CD4-positive, alpha-beta T cell treated with Interleukin-4 for 4 hours (primary cell): ENCODE measurements around the gene EIF1B.
"Not testable (repeated sequence)": the region's sequence is repeated elsewhere in the genome, so short reads cannot be mapped to it uniquely, and the experiment has no call there.

Experiments used
- DNase-seq: peaks from one replicate; pipeline ENCODE4 v3.0.0-alpha.2; 2020

EIF1B gene

DNA sequence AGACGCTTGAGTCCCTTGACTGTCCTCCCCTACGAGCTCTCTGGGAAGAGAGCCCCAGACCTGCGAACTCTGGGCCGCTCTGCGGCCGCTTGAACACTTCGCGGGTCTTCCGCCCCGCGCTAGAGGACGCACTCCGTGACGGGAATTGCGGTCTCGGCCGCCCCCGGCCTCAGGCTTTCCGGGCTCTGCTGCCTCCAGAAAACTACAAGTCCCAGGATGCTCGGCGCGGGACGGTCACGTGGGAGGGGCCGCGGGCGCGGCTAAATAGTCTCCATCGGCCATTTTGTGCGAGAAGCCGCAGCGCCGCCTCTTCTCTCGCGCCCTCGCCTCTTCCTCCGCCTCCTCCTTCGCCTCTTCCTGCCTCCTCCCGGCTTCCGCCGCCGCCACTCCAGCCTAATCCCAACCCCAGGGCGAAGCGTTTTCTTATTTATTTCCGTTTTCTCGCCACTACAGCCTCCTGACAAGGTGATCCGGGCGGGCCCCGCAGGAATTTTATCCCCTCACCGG, at the start of gene EIF1B:
Gene EIF1B (plus strand): TSS at position 290 of the 507 bp plus-strand sequence. CDS start 235 bp downstream, outside the sequence.
- peak; percentile 97 for DNase-seq

GRCh38 chr3:40262331-40262730, 47.2 kb upstream of the EIF1B start:
- no peak for DNase-seq

GRCh38 chr3:40264451-40264850, 45.1 kb upstream of the EIF1B start:
- no peak for DNase-seq

DNA sequence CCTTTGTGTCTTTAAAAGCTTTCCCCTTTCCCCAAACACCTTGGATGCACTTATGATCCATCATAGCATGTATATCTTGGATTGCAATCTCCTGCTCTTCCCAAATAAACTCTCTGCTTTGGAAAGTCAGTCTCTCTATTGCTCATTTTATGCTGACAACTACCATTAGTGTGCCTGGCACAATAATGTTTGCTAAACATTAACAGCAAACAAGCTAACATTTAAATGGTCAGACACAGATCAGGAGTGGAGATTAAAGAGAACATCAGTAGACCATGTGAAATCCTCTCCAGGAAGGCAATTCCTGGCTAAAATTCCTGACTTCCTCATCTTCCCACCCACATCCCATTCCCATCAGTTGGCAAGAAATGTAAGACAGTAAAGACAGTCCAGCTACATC, 44.3 kb upstream of the EIF1B start:
- no peak for DNase-seq

GRCh38 chr3:40267937-40268724, 41.4 kb upstream of the EIF1B start:
- no peak for DNase-seq

- DNase-seq: no peak
Observed at GRCh38 chr3:40268802-40269524, 40.5 kb upstream of the EIF1B start.

DNA sequence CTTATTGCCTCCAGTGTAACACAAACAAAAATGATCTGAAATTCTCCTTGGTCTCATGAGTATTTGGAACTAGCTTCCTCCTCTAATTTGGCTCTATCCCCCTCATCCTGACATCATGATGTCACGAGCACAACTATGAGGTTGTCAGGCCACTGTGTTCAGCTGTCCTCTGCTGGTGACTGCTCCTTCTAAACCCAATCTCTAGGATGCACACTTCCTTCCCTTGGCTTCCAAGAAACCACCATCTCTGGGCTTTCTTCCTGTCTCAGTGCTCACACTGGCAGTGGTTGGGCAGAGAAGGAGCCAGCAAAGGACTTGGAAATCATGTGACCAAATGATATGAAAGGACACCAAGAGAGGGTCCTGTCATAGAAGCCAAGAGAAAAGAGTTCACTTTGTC, 30.7 kb upstream of the EIF1B start:
- no peak for DNase-seq

GRCh38 chr3:40281995-40282394, 27.5 kb upstream of the EIF1B start:
- DNase-seq: no peak

DNA sequence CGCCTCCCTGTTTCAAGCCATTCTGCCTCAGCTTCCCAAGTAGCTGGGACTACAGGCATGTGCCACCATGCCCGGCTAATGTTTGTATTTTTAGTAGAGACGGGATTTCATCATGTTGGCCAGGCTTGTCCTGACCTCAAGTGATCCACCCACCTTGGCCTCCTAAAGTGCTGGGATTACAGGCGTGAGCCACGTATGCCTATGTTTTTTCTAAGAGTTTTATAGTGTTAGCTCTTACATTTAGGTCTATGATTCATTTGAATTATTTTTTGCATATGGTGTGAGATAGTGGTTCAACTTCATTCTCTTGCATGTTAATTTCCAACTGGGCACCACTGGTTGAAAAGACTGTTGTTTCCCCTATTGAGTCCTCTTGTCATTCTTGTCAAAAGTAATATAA, 26.4 kb upstream of the EIF1B start:
- not testable (repeated sequence) for DNase-seq

- DNase-seq: no peak
Observed at GRCh38 chr3:40287248-40287647, 22.3 kb upstream of the EIF1B start.

- DNase-seq: peak; percentile 24
Observed at GRCh38 chr3:40290396-40290795, 19.1 kb upstream of the EIF1B start.

DNA sequence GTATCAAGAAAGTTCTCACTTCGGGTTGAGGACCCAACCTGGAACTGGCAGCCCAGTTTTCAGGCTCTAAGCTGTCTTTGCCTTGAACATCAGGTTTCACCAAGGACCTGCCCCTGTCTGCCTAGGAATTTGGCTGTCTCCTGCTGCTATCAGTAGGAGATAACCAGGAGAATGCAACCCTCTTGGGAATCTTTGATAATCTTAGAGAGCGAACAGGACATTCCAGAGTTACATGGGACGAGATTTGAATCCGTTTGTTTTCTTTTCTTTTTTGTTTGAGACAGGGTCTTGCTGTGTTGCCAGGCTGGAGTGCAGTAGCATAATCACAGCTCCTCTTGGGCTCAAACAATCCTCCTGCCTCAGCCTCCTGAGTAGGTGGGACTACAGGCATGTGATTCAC, 18.0 kb upstream of the EIF1B start:
- DNase-seq: no peak

DNA sequence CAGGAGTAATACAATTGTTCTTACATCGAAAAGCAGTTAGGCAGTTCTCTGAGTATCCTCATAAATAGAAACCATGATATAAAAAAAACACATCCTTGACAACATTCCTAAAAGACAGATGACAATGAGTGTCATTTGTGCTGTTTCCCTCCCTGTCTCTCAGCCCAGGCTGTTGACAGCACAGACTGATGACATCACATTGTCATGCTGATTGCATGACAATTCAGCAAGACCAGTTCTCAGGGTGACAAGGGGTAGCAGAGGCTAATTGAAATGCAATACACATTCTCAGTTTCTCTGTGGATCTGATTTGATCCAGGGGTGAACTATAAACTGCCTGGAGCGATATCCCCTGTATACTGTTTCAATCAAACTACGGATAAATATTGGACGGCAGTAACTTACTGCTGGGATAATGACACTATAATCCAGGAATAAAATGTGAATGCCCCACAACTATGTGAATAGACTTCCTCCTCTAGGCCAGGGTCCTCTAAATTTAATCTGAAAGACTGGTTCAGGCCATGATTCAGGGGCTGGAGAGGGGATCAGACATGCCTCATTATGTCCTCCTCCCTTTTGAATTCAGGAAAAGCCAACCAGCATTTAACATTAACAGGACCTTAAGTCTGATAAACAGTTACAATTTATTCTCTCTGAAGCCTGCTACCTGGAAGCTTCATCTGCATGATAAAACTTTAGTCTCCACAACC, 16.7 kb upstream of the EIF1B start:
- no peak for DNase-seq

- DNase-seq: no peak
Observed at GRCh38 chr3:40294434-40294833, 15.1 kb upstream of the EIF1B start.

GRCh38 chr3:40298075-40298474, 11.4 kb upstream of the EIF1B start:
- no peak for DNase-seq

DNA sequence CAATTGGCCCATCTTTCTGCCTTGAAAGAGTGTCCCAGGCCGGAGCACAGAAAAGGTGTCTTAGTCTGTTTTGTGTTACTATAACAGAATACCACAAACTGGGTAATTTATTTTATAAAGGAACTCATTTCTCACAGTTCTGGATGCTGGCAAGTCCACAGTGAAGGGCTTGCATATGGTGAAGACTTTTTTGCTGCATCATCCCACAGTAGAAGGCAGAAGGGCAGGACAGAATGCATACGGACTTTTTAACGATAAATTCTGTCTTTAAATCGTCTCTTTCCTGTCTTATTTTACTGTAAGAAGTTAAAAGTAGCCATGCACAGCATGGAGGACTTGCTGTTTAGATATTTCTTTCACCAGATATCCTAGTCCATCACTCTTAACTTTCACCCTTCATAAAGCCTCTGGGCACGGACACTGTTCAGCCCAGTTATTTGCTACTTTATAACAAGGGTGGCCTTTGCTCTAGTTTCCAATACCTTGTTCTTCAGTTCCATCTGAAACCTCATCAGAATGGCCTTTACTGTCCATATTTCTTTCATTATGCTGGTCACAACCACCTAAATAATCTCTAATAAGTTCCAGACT, 10.3 kb upstream of the EIF1B start:
- DNase-seq: no peak

DNA sequence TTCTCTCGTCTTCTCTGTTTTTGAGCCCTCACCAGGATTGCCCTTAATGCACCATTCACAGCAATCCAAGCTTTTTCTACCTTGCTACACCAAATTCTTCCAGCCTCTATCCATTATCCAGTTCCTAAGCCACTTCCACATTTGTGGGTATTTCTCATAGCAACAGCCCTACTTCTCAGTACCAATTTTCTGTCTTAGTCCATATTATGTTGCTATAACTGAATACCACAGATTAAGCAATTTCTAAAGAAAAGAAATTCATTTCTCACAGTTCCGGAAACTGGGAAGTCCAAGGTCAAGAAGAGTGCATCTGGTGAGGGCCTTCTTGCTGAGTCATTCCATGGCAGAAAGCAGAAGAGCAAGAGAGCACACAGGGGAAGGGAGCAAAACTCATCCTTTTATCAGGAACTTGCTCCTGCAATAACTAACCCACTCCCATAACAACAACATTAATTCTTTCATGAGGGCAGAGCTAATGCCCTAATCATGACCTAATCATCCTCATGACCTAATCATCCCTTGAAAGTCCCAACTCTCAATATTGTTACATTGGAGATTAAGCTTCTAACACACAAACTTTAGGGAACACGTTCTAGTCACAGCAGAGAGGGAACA, 9.7 kb upstream of the EIF1B start:
- peak; percentile 15 for DNase-seq

GRCh38 chr3:40302784-40303183, 6.7 kb upstream of the EIF1B start:
- no peak for DNase-seq

- no peak for DNase-seq
Observed at GRCh38 chr3:40304352-40304751, 5.2 kb upstream of the EIF1B start.

DNA sequence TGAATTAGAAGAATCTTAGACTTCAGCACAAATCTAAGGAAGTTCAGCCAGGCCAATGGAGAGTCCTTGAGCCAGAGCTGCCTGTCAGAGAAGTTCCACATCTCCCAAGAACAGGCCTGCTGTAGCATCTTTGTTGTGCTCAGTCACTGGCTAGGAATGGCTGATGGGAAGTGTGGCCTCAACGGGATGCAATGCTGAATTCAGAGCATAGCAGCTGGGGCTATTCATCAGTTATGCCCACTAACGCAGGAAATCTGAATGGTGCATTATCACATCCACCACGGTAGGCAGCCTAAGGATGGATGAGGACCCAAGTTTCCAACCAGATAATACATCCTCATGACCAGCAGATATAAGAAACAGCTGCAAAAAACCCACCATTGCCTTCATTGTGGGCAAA, 3.2 kb upstream of the EIF1B start:
- DNase-seq: no peak

- DNase-seq: no peak
Observed at GRCh38 chr3:40307176-40307575, 2.3 kb upstream of the EIF1B start.

DNA sequence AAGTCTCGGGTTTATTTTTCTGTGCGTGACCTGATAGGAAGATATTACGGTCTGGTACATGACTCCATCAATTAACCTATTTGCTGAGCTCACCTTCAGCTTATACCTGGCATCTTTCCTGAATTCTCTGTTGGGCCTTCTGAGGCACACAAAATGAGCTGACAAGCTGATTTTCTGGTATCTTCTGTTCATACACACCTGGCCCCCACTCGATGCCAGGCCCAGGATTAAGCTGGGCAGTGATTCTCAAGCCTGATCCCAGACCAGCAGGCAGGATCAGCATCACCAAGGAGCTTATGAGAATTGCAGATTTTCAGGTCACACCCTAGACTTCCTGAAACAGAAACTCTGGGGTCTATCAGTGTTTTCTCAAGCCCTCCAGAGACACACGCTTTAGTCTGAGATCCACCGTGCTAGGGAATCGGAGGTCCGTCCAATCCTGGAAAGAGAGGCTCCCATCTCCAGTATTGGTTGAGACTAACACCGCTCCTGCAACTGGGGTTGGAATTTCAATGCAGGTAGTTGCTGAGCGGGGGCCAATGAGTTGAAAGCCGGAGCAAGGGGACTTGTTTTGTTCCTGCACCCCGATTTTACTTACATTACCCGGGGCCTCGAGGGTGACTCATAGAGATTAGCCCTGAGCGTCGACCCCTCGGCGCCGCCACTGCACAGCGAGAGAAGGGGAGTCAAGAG, 636 bp upstream of the EIF1B start:
- no peak for DNase-seq
